AML-193 (cell line): ENCODE results near the gene LAYN.
A peak's percentile ranks its signal among the peaks of the same experiment; 100 is the strongest.

Source experiments
- DNase-seq, 2 experiments: peaks; one replicate each; lab custom pipeline; 2025; lab: John Stamatoyannopoulos, UW

LAYN gene

GRCh38 chr11:111531687-111532364, 8.7 kb upstream of the LAYN start:
- DNase-seq: peak; percentile 63 to 73

- peak; percentile 14 to 17 for DNase-seq
Measured at GRCh38 chr11:111532365-111532709, 8.2 kb upstream of the LAYN start.

- DNase-seq: no peak
Measured at GRCh38 chr11:111535281-111535680, 5.2 kb upstream of the LAYN start.

GRCh38 chr11:111537336-111537860, 3.1 kb upstream of the LAYN start:
- no peak for DNase-seq

- DNase-seq: no peak
Measured at GRCh38 chr11:111538407-111539114, 2.0 kb upstream of the LAYN start.

GRCh38 chr11:111539426-111540113, 950 bp upstream of the LAYN start:
- no peak for DNase-seq

GRCh38 chr11:111540937-111541253, 375 bp downstream of the LAYN start:
- DNase-seq: no peak

GRCh38 chr11:111541254-111542061, 938 bp downstream of the LAYN start:
- DNase-seq: no peak

- no peak for DNase-seq
Measured at GRCh38 chr11:111542606-111543275, 2.2 kb downstream of the LAYN start.

GRCh38 chr11:111548525-111548924, 8.0 kb downstream of the LAYN start:
- no peak for DNase-seq

GRCh38 chr11:111549196-111549868, 8.8 kb downstream of the LAYN start:
- DNase-seq: no peak

- DNase-seq: no peak
Measured at GRCh38 chr11:111549869-111550203, 9.3 kb downstream of the LAYN start.

- no peak for DNase-seq
Measured at GRCh38 chr11:111550258-111550657, 9.7 kb downstream of the LAYN start.

- DNase-seq: no peak
Measured at GRCh38 chr11:111554532-111554931, 14.0 kb downstream of the LAYN start.

GRCh38 chr11:111555255-111555654, 14.7 kb downstream of the LAYN start:
- no peak for DNase-seq

GRCh38 chr11:111557425-111558111, 17.0 kb downstream of the LAYN start:
- DNase-seq: no peak

- no peak for DNase-seq
Measured at GRCh38 chr11:111559800-111560464, 19.4 kb downstream of the LAYN start.

- DNase-seq: no peak
Measured at GRCh38 chr11:111560800-111561199, 20.3 kb downstream of the LAYN start.

- DNase-seq: no peak
Measured at GRCh38 chr11:111561306-111561705, 20.8 kb downstream of the LAYN start.

GRCh38 chr11:111561791-111562325, 21.3 kb downstream of the LAYN start:
- DNase-seq: no peak
